ENCODE results near the gene CDK5R1. TPM values are rescaled to one million over a fixed set of nuclear protein-coding genes. Genes with fewer than 3 reads are reported as not detected.
"Not testable (repeated sequence)": the region's sequence is repeated elsewhere in the genome, so short reads cannot be mapped to it uniquely, and the experiment has no call there.

The CDK5R1 gene
- polyA plus RNA-seq, 1 donor (not counting 4 experiments of a cell fraction or from before 2014, with no cell fraction given): 2.9 TPM

GRCh38 chr17:32446949-32447348 is 39.8 kb upstream of the CDK5R1 start:
- Histone ChIP-seq H4K20me1 (ENCODE audit: control insufficient read depth, extremely low read depth, insufficient read depth, low read length) (peaks cover 10% of the 10 kb centered on the region), H3K9me1 (ENCODE audit: control insufficient read depth, extremely low read depth, insufficient read depth, low read length) (no peaks in the 10 kb centered on the region), H3K4me3 (ENCODE audit: control insufficient read depth in 2 of 3, extremely low read depth in 1 of 3, insufficient read depth in 2 of 3, low read depth in 1 of 3, low read length in 3 of 3) (no peak overlapping the region), H3K4me2 (ENCODE audit: control insufficient read depth, extremely low read depth, insufficient read depth, low read depth, low read length) (no peak overlapping the region), H3K9ac (ENCODE audit: control insufficient read depth, extremely low read depth, insufficient read depth, low read length) (no peak overlapping the region), H3K36me3 (ENCODE audit: control insufficient read depth in 2 of 2, extremely low read depth in 1 of 2, insufficient read depth in 2 of 2, low read length in 2 of 2) (peaks cover 11 to 18% of the 10 kb centered on the region in 2 experiments), H3K4me1 (ENCODE audit: control insufficient read depth, extremely low read depth, insufficient read depth, low read length) (peaks cover 11% of the 10 kb centered on the region), H3K27me3 (ENCODE audit: control insufficient read depth, extremely low read depth, insufficient read depth, low read length) (no peaks in the 10 kb centered on the region), H3K9me3 (ENCODE audit: control insufficient read depth, low read depth, low read length) (no peaks in the 10 kb centered on the region), H3K79me2 (ENCODE audit: control insufficient read depth, insufficient read depth, low read length) (peaks cover 71% of the 10 kb centered on the region), H3K27ac (ENCODE audit: control insufficient read depth, insufficient read depth, low read length) (no peak overlapping the region), H2AFZ (ENCODE audit: control insufficient read depth, low read length) (no peak overlapping the region)
- DNase-seq (ENCODE audit: low read depth, low spot score) (no peak), FAIRE-seq (no peak)
- dilution Hi-C loops (cut with MboI; ENCODE audit: extremely low pct_ligation_motif_present, low sequenced_read_pairs): no loop called here
- TF ChIP-seq CTCF (optimal IDR thresholded peaks at IDR 0.05 in 1 of 3, IDR thresholded peaks at IDR 0.05 in 1 of 3, conservative IDR thresholded peaks at IDR 0.05 in 1 of 3; ENCODE audit: extremely low read depth in 1 of 3, insufficient read depth in 2 of 3, low read length in 3 of 3): no peak
- no peak for TF ChIP-seq EZH2 (IDR thresholded peaks at IDR 0.05; ENCODE audit: low read length)

- H4K20me1 ChIP-seq (ENCODE audit: control insufficient read depth, extremely low read depth, insufficient read depth, low read length): peaks cover 10% of the 10 kb centered on the region
- peaks cover 11% of the 10 kb centered on the region for H3K4me1 ChIP-seq (ENCODE audit: control insufficient read depth, extremely low read depth, insufficient read depth, low read length)
- no peaks in the 10 kb centered on the region for H3K27me3 ChIP-seq (ENCODE audit: control insufficient read depth, extremely low read depth, insufficient read depth, low read length)
- DNase-seq (ENCODE audit: low read depth, low spot score): no peak
- no peak overlapping the region for H3K4me2 ChIP-seq (ENCODE audit: control insufficient read depth, extremely low read depth, insufficient read depth, low read depth, low read length)
- dilution Hi-C loops (cut with MboI; ENCODE audit: extremely low pct_ligation_motif_present, low sequenced_read_pairs): no loop called here
- H3K79me2 ChIP-seq (ENCODE audit: control insufficient read depth, insufficient read depth, low read length): peaks cover 92% of the 10 kb centered on the region
- no peaks in the 10 kb centered on the region for H3K9me1 ChIP-seq (ENCODE audit: control insufficient read depth, extremely low read depth, insufficient read depth, low read length)
- no peaks in the 10 kb centered on the region for H3K9me3 ChIP-seq (ENCODE audit: control insufficient read depth, low read depth, low read length)
- H3K4me3 ChIP-seq (ENCODE audit: control insufficient read depth in 2 of 3, extremely low read depth in 1 of 3, insufficient read depth in 2 of 3, low read depth in 1 of 3, low read length in 3 of 3): no peak overlapping the region
- no peak for TF ChIP-seq EZH2 (IDR thresholded peaks at IDR 0.05; ENCODE audit: low read length)
- no peak for TF ChIP-seq CTCF (optimal IDR thresholded peaks at IDR 0.05 in 1 of 3, IDR thresholded peaks at IDR 0.05 in 1 of 3, conservative IDR thresholded peaks at IDR 0.05 in 1 of 3; ENCODE audit: extremely low read depth in 1 of 3, insufficient read depth in 2 of 3, low read length in 3 of 3)
- no peak overlapping the region for H2AFZ ChIP-seq (ENCODE audit: control insufficient read depth, low read length)
- no peak overlapping the region for H3K27ac ChIP-seq (ENCODE audit: control insufficient read depth, insufficient read depth, low read length)
- H3K36me3 ChIP-seq (ENCODE audit: control insufficient read depth in 2 of 2, extremely low read depth in 1 of 2, insufficient read depth in 2 of 2, low read length in 2 of 2): peaks cover 21 to 32% of the 10 kb centered on the region in 2 experiments
- FAIRE-seq: no peak
- H3K9ac ChIP-seq (ENCODE audit: control insufficient read depth, extremely low read depth, insufficient read depth, low read length): no peak overlapping the region
These were observed 36.8 kb upstream of the CDK5R1 start for GRCh38 chr17:32449963-32450362.

- H3K27ac ChIP-seq (ENCODE audit: control insufficient read depth, insufficient read depth, low read length); H3K27me3 ChIP-seq (ENCODE audit: control insufficient read depth, extremely low read depth, insufficient read depth, low read length); H4K20me1 ChIP-seq (ENCODE audit: control insufficient read depth, extremely low read depth, insufficient read depth, low read length); H3K9me3 ChIP-seq (ENCODE audit: control insufficient read depth, low read depth, low read length); DNase-seq (ENCODE audit: low read depth, low spot score); dilution Hi-C loops (cut with MboI; ENCODE audit: extremely low pct_ligation_motif_present, low sequenced_read_pairs); H3K4me2 ChIP-seq (ENCODE audit: control insufficient read depth, extremely low read depth, insufficient read depth, low read depth, low read length); H3K9me1 ChIP-seq (ENCODE audit: control insufficient read depth, extremely low read depth, insufficient read depth, low read length); H3K9ac ChIP-seq (ENCODE audit: control insufficient read depth, extremely low read depth, insufficient read depth, low read length); H3K4me3 ChIP-seq (ENCODE audit: control insufficient read depth in 2 of 3, extremely low read depth in 1 of 3, insufficient read depth in 2 of 3, low read depth in 1 of 3, low read length in 3 of 3); FAIRE-seq; H2AFZ ChIP-seq (ENCODE audit: control insufficient read depth, low read length): not testable (repeated sequence)
- H3K4me1 ChIP-seq (ENCODE audit: control insufficient read depth, extremely low read depth, insufficient read depth, low read length): peaks cover 11% of the 10 kb centered on the region
- peaks cover 92% of the 10 kb centered on the region for H3K79me2 ChIP-seq (ENCODE audit: control insufficient read depth, insufficient read depth, low read length)
- peaks cover 22 to 32% of the 10 kb centered on the region in 2 experiments for H3K36me3 ChIP-seq (ENCODE audit: control insufficient read depth in 2 of 2, extremely low read depth in 1 of 2, insufficient read depth in 2 of 2, low read length in 2 of 2)
These were observed 36.4 kb upstream of the CDK5R1 start for GRCh38 chr17:32450379-32450778.

Measured in keratinocyte (primary cell).